ENCODE results near the gene ZBTB8B. TPM values are rescaled to one million over a fixed set of nuclear protein-coding genes. Genes with fewer than 3 reads are reported as not detected.

Gene ZBTB8B
- total RNA-seq, 1 donor from 2014 or later, result 5.6 TPM

GRCh38 chr1:32489774-32490454, 25.0 kb downstream of the ZBTB8B start:
- H3K4me3 ChIP-seq, result no peak overlapping the region
- Mint-ChIP-seq H3K27me3 (ENCODE audit: insufficient read depth, low read depth) (no peaks in the 10 kb centered on the region), H3K36me3 (peaks cover 14% of the 10 kb centered on the region), H3K9me3 (no peaks in the 10 kb centered on the region), H3K4me3 (no peak overlapping the region), H3K27ac (no peak overlapping the region), H3K4me1 (peaks cover 6% of the 10 kb centered on the region)
- no peaks in the 10 kb centered on the region for H4K20me1 ChIP-seq (ENCODE audit: low read depth)
- DNase-seq (ENCODE audit: low spot score), result no peak
- H3K9ac ChIP-seq, result no peak overlapping the region
- no peak for TF ChIP-seq EZH2phosphoT487 (IDR thresholded peaks at IDR 0.05)
- TF ChIP-seq CTCF (IDR thresholded peaks at IDR 0.05), result no peak
- TF ChIP-seq EZH2 (IDR thresholded peaks at IDR 0.05), result no peak
- no peaks in the 10 kb centered on the region for H3K79me2 ChIP-seq (ENCODE audit: low read depth)
- H3K27me3 ChIP-seq, result no peaks in the 10 kb centered on the region
- H3F3A ChIP-seq (ENCODE audit: low read depth), result no peaks in the 10 kb centered on the region
- H3K4me2 ChIP-seq, result no peak overlapping the region
- no peak overlapping the region for H2AFZ ChIP-seq (replicated peaks)
- no peaks in the 10 kb centered on the region for H3K4me1 ChIP-seq
- H3K36me3 ChIP-seq, result no peaks in the 10 kb centered on the region
- H3K9me3 ChIP-seq (ENCODE audit: low read depth), result no peaks in the 10 kb centered on the region
- H3K27ac ChIP-seq, result no peak overlapping the region

- Mint-ChIP-seq H3K4me3 (no peak overlapping the region), H3K36me3 (peaks cover 8% of the 10 kb centered on the region), H3K4me1 (peaks cover 7% of the 10 kb centered on the region), H3K27me3 (ENCODE audit: insufficient read depth, low read depth) (peaks cover 3% of the 10 kb centered on the region), H3K27ac (no peak overlapping the region), H3K9me3 (no peaks in the 10 kb centered on the region)
- no peak overlapping the region for H3K4me3 ChIP-seq
- no peaks in the 10 kb centered on the region for H3K36me3 ChIP-seq
- no peak overlapping the region for H3K4me2 ChIP-seq
- no peak overlapping the region for H3K9ac ChIP-seq
- H3K27ac ChIP-seq, result no peak overlapping the region
- H3F3A ChIP-seq (ENCODE audit: low read depth), result peaks cover 6% of the 10 kb centered on the region
- H3K4me1 ChIP-seq, result no peaks in the 10 kb centered on the region
- no peak overlapping the region for H2AFZ ChIP-seq (replicated peaks)
- no peaks in the 10 kb centered on the region for H4K20me1 ChIP-seq (ENCODE audit: low read depth)
- H3K27me3 ChIP-seq, result no peaks in the 10 kb centered on the region
- no peaks in the 10 kb centered on the region for H3K9me3 ChIP-seq (ENCODE audit: low read depth)
- H3K79me2 ChIP-seq (ENCODE audit: low read depth), result no peaks in the 10 kb centered on the region
- DNase-seq (ENCODE audit: low spot score), result no peak
- no peak for TF ChIP-seq EZH2 (IDR thresholded peaks at IDR 0.05)
- TF ChIP-seq EZH2phosphoT487 (IDR thresholded peaks at IDR 0.05), result no peak
- TF ChIP-seq CTCF (IDR thresholded peaks at IDR 0.05), result no peak
Measured at GRCh38 chr1:32491386-32491785, 26.5 kb downstream of the ZBTB8B start.

GRCh38 chr1:32494196-32494595, 29.3 kb downstream of the ZBTB8B start:
- H3K9me3 Mint-ChIP-seq, result no peaks in the 10 kb centered on the region
- Histone ChIP-seq H3K79me2 (ENCODE audit: low read depth) (no peaks in the 10 kb centered on the region), H3K4me1 (no peaks in the 10 kb centered on the region), H4K20me1 (ENCODE audit: low read depth) (no peaks in the 10 kb centered on the region), H3K27ac (no peak overlapping the region), H3K27me3 (no peaks in the 10 kb centered on the region), H3K9me3 (ENCODE audit: low read depth) (no peaks in the 10 kb centered on the region), H3K4me3 (no peak overlapping the region), H3K4me2 (no peak overlapping the region), H3K9ac (no peak overlapping the region), H2AFZ (replicated peaks) (no peak overlapping the region), H3F3A (ENCODE audit: low read depth) (peaks cover 12% of the 10 kb centered on the region), H3K36me3 (no peaks in the 10 kb centered on the region)
- no peak overlapping the region for H3K27ac Mint-ChIP-seq
- TF ChIP-seq EZH2phosphoT487 (IDR thresholded peaks at IDR 0.05) (no peak), CTCF (IDR thresholded peaks at IDR 0.05) (no peak), EZH2 (IDR thresholded peaks at IDR 0.05) (no peak)
- no peak for DNase-seq (ENCODE audit: low spot score)
- no peak overlapping the region for H3K4me3 Mint-ChIP-seq
- peaks cover 5% of the 10 kb centered on the region for H3K27me3 Mint-ChIP-seq (ENCODE audit: insufficient read depth, low read depth)
- H3K4me1 Mint-ChIP-seq, result peaks cover 13% of the 10 kb centered on the region
- peaks cover under 1% of the 10 kb centered on the region for H3K36me3 Mint-ChIP-seq

All from neural progenitor cell (in vitro differentiated cells).